B cell (primary cell): ENCODE measurements around the gene RHOD. TPM values are rescaled to one million over a fixed set of nuclear protein-coding genes. Genes with fewer than 3 reads are reported as not detected.

Source experiments
- ATAC-seq: fragments of 200-7000 bp; cut with Tn5 transposase; one replicate; pipeline ENCODE4 v1.10.0; 2021; ENCODE audit warnings: low read depth, mild to moderate bottlenecking, moderate number of reproducible peaks, moderate library complexity
- CTCF ChIA-PET: fragments of 350-600 bp; sonication (Branson Sonifier 250); formaldehyde crosslinking; loops from one replicate; lab custom pipeline; 2021; ENCODE audit warnings: antibody characterized with exemption, inconsistent platforms; lab: Charles Lee
- POLR2A ChIA-PET: fragments of 350-600 bp; sonication (Branson Sonifier 250); formaldehyde crosslinking; loops from one replicate; lab custom pipeline; 2021; ENCODE audit warnings: antibody characterized with exemption; lab: Charles Lee
- DNase-seq: peaks from one replicate; pipeline ENCODE4 v3.0.0; 2013
- H2AFZ ChIP-seq: 2 replicates; pipeline ENCODE4 v1.6.1; 2012; ENCODE audit warnings: mild to moderate bottlenecking, low read depth, low read length; ENCODE audit not compliant: insufficient read depth, poor library complexity, severe bottlenecking
- H3K27ac ChIP-seq, 2 donors: 1 replicate in 1 of 2; 2 replicates in 1 of 2; pipeline ENCODE4 v1.5.1; 2012 to 2013; ENCODE audit warnings: low read length in 2 of 2, mild to moderate bottlenecking in 2 of 2, moderate library complexity in 1 of 2
- H3K27me3 ChIP-seq, 4 experiments: fragments of 200-600 bp in 1 of 4; sonication (generic) in 1 of 4; replicated peaks in 1 of 4; 1 replicate in 2 of 4; 2 replicates in 2 of 4; pipeline versions ENCODE4 v1.6.1 to v1.7.0; 2013 to 2016; ENCODE audit warnings: low read length in 3 of 4, mild to moderate bottlenecking in 2 of 4, mixed read lengths in 1 of 4, moderate library complexity in 1 of 4; ENCODE audit not compliant: insufficient read depth in 4 of 4, control insufficient read depth in 3 of 4; ENCODE audit errors: control extremely low read depth in 1 of 4
- H3K36me3 ChIP-seq, 2 experiments: replicated peaks in 1 of 2; 1 replicate in 1 of 2; 2 replicates in 1 of 2; pipeline versions ENCODE4 v1.6.1 to v1.7.1; 2013; ENCODE audit warnings: low read length in 1 of 2; ENCODE audit not compliant: insufficient read depth in 2 of 2, control insufficient read depth in 1 of 2; ENCODE audit errors: control extremely low read depth in 1 of 2, extremely low read depth in 1 of 2
- H3K4me1 ChIP-seq, 2 donors: fragments of 200-600 bp in 1 of 2; sonication (generic) in 1 of 2; 1 replicate in 1 of 2; 2 replicates in 1 of 2; pipeline versions ENCODE4 v1.5.1 to v1.6.1; 2013 to 2017; ENCODE audit warnings: low read length in 2 of 2; ENCODE audit not compliant: control insufficient read depth in 2 of 2, insufficient read depth in 2 of 2
- H3K4me2 ChIP-seq: replicated peaks from 2 replicates; pipeline ENCODE3; 2012; ENCODE audit warnings: mild to moderate bottlenecking, low read depth, low read length; ENCODE audit not compliant: poor library complexity, severe bottlenecking
- H3K4me3 ChIP-seq, 5 experiments: fragments of 200-600 bp in 1 of 5; sonication (generic) in 1 of 5; 1 replicate in 3 of 5; 2 replicates in 2 of 5; pipeline versions ENCODE4 v1.5.1 to v1.7.0; 2011 to 2016; ENCODE audit warnings: low read length in 4 of 5, mild to moderate bottlenecking in 4 of 5, low read depth in 2 of 5, control low read depth in 1 of 5, moderate library complexity in 1 of 5; ENCODE audit not compliant: insufficient read depth in 1 of 5; ENCODE audit errors: control extremely low read depth in 1 of 5, extremely low read depth in 1 of 5
- H3K79me2 ChIP-seq: fragments of 200-600 bp; sonication (generic); one replicate; pipeline ENCODE4 v1.6.0; 2016; ENCODE audit warnings: low read length; ENCODE audit not compliant: control insufficient read depth, insufficient read depth
- H3K9ac ChIP-seq: fragments of 200-600 bp; sonication (generic); 2 replicates; pipeline ENCODE4 v1.6.1; 2017; ENCODE audit warnings: mild to moderate bottlenecking, low read length, moderate library complexity
- H3K9me3 ChIP-seq, 3 donors: one replicate each; pipeline versions ENCODE4 v1.6.1 to v1.7.1; 2013; ENCODE audit warnings: low read length in 2 of 3; ENCODE audit not compliant: control insufficient read depth in 2 of 3, insufficient read depth in 1 of 3; ENCODE audit errors: control extremely low read depth in 1 of 3
- H4K20me1 ChIP-seq: 2 replicates; pipeline ENCODE4 v1.6.0; 2012; ENCODE audit warnings: mild to moderate bottlenecking, low read length; ENCODE audit not compliant: insufficient read depth, control insufficient read depth, poor library complexity, severe bottlenecking
- H3K27ac Mint-ChIP-seq: one replicate; pipeline ENCODE4 v1.8.0; 2021; ENCODE audit warnings: mixed read lengths
- H3K27me3 Mint-ChIP-seq: one replicate; pipeline ENCODE4 v1.8.0; 2021; ENCODE audit warnings: mixed read lengths
- H3K4me1 Mint-ChIP-seq: one replicate; pipeline ENCODE4 v1.8.0; 2021; ENCODE audit warnings: mixed read lengths
- H3K4me3 Mint-ChIP-seq: one replicate; pipeline ENCODE4 v1.8.0; 2021; ENCODE audit warnings: mixed read lengths
- H3K9me3 Mint-ChIP-seq: one replicate; pipeline ENCODE4 v1.8.0; 2022; ENCODE audit warnings: mixed read lengths; ENCODE audit not compliant: insufficient read depth
- CTCF ChIP-seq: fragments of 200-600 bp; IDR thresholded peaks from one replicate; pipeline ENCODE4 v1.8.0; 2022; ENCODE audit warnings: antibody characterized with exemption, mild to moderate bottlenecking
- EZH2 ChIP-seq: IDR thresholded peaks from 2 replicates; pipeline ENCODE4 v1.6.1; 2012; ENCODE audit warnings: borderline replicate concordance, low read depth, mild to moderate bottlenecking, moderate library complexity, low read length; ENCODE audit not compliant: insufficient read depth, poor library complexity, severe bottlenecking
- WGBS: methylation state at CpG from one replicate; pipeline ENCODE4 v1.1.5; 2013; ENCODE audit warnings: missing lambda C conversion rate; ENCODE audit not compliant: insufficient coverage; 5-methylcytosine and 5-hydroxymethylcytosine counted together
- intact Hi-C: fragments of 100-400 bp; cut with micrococcal nuclease; formaldehyde crosslinking; loops from one replicate; pipeline ENCODE4 v1.10.0; 2022
- polyA plus RNA-seq: library from polyadenylated mRNA; depleted of rRNA; stranded (reverse); fragments of >200 nt; gene quantifications from 2 replicates; pipeline ENCODE4 v1.2.3, GENCODE V29; 2012
- total RNA-seq, 2 donors: library from RNA; stranded (reverse); fragments of 120-200 nt in 1 of 2; gene quantifications; 1 replicate in 1 of 2; 2 replicates in 1 of 2; pipeline versions ENCODE4 v1.2.3 to v1.2.4, GENCODE V29; 2013 to 2022

RHOD gene
- total and polyA plus RNA-seq, 2 donors (not counting 1 experiment from before 2014, with no cell fraction given), result 0.42 to 0.48 TPM

- Mint-ChIP-seq H3K4me3 (peak overlapping the region; percentile 41), H3K27me3 (peaks cover 48% of the 10 kb centered on the region), H3K4me1 (peaks cover 45% of the 10 kb centered on the region), H3K27ac (peak overlapping the region; percentile 17), H3K9me3 (no peaks in the 10 kb centered on the region)
- H4K20me1 ChIP-seq, result no peaks in the 10 kb centered on the region
- peak overlapping the region in 2 of 5 experiments; percentile 18 to 25 for H3K4me3 ChIP-seq
- ChIA-PET CTCF (interaction anchor here (0.9 kb wide), 1 partner anchor 57 kb away, joined by 3 read pairs; no protein-coding TSS in a partner anchor), POLR2A (no interaction called here)
- peaks cover 48 to 50% of the 10 kb centered on the region in 2 donors for H3K4me1 ChIP-seq
- H2AFZ ChIP-seq, result no peak overlapping the region
- H3K27me3 ChIP-seq, result peaks cover 0 to 64% (median 37%) of the 10 kb centered on the region in 4 experiments
- H3K4me2 ChIP-seq, result peak overlapping the region; percentile 74
- H3K9me3 ChIP-seq, result peaks cover 0 to 36% (median 0%) of the 10 kb centered on the region in 3 donors
- 8% methylated on average over 5 of the region's 6 CpGs for WGBS
- TF ChIP-seq CTCF, result no peak
- no peak for TF ChIP-seq EZH2
- intact Hi-C loops, result no loop called here
- H3K9ac ChIP-seq, result peak overlapping the region; percentile 39
- H3K36me3 ChIP-seq, result no peaks in the 10 kb centered on the region
- no peak overlapping the region for H3K27ac ChIP-seq
- ATAC-seq (no peak), DNase-seq (no peak)
- H3K79me2 ChIP-seq, result no peaks in the 10 kb centered on the region
Measured at GRCh38 chr11:67023957-67024353, 32.7 kb upstream of the RHOD start.

- H3K4me2 ChIP-seq, result peak overlapping the region; percentile 74
- H3K27ac ChIP-seq, result no peak overlapping the region
- H4K20me1 ChIP-seq, result no peaks in the 10 kb centered on the region
- CTCF ChIA-PET, result interaction anchor here (0.9 kb wide), 1 partner anchor 56 kb away, joined by 3 read pairs; no protein-coding TSS in a partner anchor
- TF ChIP-seq CTCF (no peak), EZH2 (no peak)
- H3K36me3 ChIP-seq, result no peaks in the 10 kb centered on the region
- peaks cover 0 to 68% (median 39%) of the 10 kb centered on the region in 4 experiments for H3K27me3 ChIP-seq
- H2AFZ ChIP-seq, result no peak overlapping the region
- H3K4me3 ChIP-seq, result no peak overlapping the region
- Mint-ChIP-seq H3K9me3 (no peaks in the 10 kb centered on the region), H3K27me3 (peaks cover 51% of the 10 kb centered on the region), H3K27ac (no peak overlapping the region), H3K4me1 (peaks cover 45% of the 10 kb centered on the region), H3K4me3 (peak overlapping the region; percentile 52)
- ATAC-seq (peak; percentile 9), DNase-seq (peak; percentile 51)
- peaks cover 48 to 50% of the 10 kb centered on the region in 2 donors for H3K4me1 ChIP-seq
- H3K79me2 ChIP-seq, result no peaks in the 10 kb centered on the region
- POLR2A ChIA-PET, result no interaction called here
- 0% methylated on average over 4 of the region's 5 CpGs for WGBS
- intact Hi-C loops, result no loop called here
- peaks cover 0 to 31% (median 0%) of the 10 kb centered on the region in 3 donors for H3K9me3 ChIP-seq
- H3K9ac ChIP-seq, result no peak overlapping the region
Measured at GRCh38 chr11:67024410-67024809, 32.2 kb upstream of the RHOD start.
